Measurements from ENCODE around the gene MAP4K2.

The MAP4K2 gene

DNA sequence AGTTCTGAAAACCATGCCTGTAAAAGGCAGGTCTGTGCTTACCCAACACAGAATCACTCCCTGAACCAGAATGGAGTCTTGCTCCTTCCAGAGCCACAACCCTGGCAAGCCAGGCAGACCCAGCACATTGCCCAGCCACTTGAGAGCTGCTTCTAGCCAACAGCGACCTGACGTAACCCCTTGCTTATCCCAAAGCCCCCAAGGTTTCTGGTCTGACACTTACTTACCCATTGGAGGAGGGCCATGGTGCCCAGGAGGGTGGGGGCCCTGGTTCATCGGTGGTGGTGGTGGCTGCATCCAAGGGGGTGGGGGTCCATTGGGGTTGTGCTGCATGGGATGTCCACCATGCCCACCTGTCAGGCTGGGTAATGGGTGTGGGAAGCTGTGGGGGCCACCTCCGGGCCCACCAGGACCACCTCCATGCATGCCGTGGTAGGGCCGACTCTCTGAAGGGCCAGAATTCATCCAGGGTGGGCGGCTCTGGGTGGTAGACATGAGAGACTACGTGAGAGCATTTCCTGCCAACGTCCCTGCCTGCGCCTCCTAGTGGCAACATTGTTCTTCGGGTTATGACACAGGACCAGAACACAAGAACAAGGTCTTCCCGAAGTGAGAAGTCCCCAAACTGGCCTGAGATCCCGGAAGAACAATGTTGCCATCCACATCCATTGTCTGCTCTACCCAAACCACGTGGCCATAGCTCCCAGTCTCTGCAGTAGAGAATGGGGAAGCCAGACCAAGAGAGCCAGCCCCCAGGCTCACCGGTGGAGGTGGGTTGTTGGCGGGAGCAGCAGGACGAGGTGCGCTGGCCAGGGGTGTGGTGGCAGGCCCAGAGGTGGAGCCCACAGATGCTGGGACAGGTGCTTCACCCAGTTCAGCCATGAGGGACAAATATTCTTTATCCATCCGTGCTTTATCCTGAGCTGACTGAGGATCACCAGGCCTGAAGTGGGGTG is 35.4 kb downstream of the MAP4K2 start:
- DNase-seq: peak; percentile 70

DNA sequence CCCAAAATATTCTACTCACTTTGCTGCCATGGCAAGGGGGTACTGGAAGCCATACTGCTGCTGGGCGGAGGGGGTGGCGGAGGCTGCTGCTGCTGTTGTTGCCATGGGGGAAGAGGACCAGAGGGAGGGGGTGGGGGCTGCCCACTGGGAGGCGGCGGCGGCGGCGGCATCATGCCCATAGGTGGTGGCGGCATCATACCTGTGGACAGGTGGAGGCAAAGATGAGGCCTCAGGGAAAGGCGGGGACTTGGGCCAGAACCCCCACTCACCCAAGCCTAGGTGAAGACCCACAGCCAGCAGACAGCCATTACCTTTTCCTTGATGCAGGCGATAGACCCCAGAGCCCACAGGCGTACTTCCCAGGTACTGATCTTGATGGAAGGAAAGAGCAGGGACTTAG is 36.1 kb downstream of the MAP4K2 start:
- no peak for DNase-seq

DNA sequence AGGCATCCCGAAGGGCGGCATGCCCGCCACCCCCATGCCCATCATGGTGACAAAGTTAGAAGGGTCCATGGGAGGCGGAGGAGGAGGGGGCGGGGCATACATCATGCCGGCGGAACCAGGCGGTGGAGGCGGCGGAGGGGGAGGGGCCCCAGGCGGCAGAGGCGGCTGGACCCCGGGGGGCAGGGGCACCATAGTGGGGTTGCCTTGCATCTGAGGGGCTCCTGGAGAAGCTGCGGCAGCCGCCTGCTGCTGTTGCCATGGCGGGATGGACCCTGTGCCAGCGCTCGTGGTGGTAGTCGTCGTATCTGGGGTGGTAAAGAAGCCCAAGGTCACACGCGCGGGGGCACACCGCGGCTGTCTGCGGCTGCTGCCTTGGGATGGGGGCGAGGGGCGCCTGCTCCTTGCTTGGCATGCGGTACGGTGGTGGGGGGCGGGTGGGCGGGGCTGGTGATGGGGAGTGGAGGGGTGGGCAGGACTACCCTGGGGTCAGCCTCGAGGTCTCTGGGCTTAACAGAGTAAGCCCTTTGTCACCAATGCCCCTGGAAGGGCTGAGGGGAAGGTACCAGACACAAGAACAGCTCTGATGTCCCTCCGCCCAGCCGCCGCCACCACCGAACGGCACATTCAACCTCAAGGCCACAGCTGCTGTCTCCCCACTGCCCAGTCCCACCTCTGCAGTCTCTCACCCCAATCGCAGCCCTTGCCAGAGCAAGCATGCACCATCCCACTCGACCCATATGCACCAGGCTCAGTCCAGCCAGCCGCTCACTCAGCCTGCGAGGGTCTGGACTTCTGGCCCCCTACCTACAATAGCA is 37.0 kb downstream of the MAP4K2 start:
- DNase-seq: no peak

DNA sequence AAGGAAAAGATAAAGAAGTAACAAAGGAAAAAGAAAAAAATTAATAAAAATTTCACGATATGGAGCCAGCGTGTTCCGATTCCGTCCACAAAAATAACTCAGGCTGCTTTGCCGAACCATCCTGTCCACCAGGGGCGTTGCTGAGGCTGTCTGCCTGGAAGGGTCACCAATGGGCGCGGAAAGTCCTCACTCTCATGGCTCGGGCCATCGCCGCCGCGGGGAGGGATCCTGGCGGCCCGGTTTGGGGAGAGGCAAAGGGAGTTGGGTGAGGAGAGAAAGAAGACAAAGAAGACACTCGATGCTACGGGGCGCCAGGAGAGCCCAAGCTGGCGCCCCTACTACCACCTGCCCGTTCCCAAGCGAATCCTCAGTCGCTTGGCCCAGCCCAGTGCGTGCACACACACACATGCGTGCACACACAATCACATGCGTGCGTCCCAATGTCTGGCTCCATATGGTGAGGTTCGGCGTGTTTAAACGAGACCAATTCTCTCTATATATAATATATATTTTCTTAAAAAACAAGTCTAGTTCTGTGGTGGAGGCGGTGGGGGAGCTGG is 37.6 kb downstream of the MAP4K2 start:
- no peak for DNase-seq

DNA sequence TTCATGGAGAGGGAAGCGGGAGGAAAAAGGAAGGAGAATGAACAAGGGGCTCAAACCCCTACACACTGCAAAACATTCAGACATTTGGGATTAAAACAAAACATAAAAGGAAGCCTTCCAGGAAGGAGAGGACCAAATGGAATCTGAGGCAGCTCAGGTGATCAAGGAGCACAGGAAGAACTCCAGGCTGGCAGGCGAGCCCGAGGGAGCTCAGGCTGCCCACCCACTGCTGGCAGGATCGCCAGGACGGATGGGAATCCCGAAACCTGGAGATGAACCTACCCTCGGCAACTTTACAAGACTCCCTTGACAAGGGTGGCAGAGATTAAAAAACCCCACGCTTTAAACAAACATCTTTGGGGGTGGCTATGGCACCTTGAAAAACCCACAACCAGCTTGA is 38.3 kb downstream of the MAP4K2 start:
- no peak for DNase-seq

DNA sequence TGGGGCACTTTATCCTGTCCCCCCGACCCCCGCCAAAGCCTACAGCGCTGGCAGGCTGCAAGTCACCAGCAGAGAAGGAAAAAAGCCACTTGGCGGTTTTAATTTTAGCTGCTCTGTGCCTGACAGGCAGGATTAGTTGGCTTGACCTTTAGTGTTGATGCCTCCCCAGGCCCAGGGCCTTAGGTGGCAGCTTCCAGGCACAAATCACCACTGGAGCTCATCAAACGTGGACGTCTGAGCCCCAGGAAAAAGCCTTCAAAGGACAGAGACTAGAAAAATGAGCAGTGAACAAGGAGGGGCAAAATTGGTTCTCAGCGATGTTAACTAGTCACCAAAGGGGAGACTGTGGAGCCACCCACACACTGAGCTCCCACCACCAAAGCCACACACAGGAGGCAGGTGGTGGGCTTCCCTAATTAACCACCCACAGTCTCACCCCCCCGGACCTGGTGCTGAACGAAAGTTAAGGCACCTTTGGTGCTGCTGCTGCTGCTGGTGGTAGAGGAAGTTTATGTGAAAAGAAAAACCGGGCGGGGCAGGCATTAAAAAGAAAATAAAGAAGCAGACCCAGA is 38.9 kb downstream of the MAP4K2 start:
- no peak for DNase-seq

DNA sequence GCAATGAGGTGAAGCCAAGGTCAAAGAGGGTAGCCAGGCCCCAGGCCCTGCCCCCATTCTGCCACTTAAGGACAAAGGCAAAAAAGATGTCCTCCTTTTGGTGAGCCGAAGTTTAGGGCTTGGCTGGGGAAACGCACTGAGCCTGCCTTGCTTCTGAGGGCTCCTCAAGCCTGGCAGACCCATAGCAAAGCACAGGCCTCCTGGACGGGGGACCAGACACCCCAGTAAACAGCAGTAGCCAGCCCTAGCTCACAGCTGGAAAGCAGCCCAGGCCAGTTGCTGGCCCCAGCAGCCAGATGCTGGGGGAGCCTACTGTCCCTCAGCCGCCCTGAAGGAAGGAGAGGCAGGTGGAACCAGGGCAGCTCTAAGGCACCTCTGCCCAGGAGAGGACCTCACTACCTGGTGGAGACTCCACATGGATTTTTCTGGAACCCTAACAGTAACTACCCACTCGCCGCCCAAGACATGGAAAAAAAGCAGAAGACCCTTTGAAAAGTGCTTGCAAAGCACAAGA is 39.4 kb downstream of the MAP4K2 start:
- no peak for DNase-seq

DNA sequence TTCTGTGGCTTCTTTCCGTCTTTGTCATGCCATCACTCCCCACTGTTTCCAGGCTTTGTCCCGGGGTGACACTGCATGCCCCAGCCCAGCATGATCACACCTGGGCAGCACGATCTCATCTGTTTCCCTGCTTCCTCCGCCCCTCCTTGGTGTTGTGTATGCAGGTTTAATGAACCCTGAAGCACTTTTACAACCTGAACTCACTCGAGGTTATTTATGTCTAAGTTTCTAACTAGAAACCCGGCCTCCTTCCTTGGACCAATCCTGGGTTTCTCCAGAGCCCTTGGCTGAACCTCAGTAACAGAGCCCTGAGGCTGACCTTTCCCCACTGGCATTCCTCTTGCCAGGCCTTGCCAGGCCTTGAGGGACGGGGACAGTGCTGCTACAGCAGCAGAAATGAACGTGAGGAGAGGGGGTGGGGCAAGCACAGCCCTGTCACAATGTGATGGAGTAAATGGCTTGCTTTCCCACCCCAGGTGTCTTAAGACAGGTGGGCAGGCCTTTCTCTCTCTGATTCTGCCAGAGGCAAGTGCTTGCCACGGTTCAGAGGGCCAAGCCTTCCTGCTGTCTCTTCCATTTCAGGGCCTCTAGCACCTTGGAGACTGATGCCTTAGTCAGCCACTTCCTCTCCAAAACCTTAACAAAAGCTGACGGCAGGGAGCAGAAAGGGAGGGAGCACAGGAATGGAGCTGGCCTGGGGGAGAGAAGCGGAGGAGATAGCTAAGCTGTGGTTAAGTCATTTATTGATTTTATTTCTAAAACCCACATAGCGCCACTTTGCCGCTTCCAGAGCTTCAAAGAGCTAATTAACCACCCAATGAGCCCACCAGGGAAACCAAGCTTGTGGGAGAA is 40.1 kb downstream of the MAP4K2 start:
- DNase-seq: peak; percentile 68

DNA sequence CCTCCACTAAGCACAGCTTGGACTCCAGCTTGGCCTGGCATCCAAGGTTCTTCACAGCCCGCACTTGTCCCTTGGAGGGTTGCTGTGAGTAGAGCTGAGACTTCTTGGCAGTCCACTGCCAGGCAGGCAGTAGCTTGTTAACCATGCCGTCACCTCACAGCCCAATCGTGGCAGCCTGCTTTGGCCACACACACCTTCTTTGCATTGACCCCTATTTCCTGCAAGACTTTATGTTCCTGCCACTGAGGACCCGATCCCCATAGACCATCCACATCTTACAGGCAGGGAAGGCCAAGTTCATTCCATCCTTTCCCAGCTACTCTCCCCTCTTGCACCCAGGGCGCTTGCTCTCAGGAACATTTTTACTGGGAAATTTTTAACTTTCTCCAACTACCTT is 40.7 kb downstream of the MAP4K2 start:
- no peak for DNase-seq

DNA sequence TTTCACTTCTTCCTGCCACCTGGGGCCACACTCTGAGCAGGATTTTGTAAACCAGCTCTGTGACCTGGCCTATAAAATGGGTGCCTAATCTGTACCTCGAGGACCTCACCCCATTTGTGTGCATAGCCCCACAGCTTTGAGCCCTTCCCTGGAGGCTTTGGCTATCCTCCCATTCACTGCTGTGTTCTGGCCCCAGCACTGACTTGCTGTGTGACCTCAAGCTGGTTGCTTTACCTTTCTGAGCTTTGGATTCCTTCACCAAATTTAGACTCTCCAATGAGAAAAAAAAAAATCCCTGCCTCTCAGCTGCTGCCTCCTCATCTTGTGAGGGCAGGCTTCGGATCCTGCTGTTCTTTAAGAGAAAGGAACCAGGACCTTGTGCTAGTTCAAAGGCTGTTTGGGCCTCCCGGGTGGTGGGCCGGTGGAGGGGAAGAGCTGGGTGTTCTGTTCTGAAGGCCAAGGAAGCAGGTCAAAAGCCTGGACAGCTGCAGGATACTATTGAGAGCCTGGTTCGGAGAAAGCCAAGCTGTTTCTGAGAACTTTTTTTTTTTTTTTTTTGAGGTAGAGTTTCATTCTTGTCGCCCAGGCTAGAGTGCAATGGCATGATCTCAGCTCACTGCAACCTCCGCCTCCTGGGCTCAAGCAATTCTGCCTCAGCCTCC is 42.1 kb downstream of the MAP4K2 start:
- no peak for DNase-seq

DNA sequence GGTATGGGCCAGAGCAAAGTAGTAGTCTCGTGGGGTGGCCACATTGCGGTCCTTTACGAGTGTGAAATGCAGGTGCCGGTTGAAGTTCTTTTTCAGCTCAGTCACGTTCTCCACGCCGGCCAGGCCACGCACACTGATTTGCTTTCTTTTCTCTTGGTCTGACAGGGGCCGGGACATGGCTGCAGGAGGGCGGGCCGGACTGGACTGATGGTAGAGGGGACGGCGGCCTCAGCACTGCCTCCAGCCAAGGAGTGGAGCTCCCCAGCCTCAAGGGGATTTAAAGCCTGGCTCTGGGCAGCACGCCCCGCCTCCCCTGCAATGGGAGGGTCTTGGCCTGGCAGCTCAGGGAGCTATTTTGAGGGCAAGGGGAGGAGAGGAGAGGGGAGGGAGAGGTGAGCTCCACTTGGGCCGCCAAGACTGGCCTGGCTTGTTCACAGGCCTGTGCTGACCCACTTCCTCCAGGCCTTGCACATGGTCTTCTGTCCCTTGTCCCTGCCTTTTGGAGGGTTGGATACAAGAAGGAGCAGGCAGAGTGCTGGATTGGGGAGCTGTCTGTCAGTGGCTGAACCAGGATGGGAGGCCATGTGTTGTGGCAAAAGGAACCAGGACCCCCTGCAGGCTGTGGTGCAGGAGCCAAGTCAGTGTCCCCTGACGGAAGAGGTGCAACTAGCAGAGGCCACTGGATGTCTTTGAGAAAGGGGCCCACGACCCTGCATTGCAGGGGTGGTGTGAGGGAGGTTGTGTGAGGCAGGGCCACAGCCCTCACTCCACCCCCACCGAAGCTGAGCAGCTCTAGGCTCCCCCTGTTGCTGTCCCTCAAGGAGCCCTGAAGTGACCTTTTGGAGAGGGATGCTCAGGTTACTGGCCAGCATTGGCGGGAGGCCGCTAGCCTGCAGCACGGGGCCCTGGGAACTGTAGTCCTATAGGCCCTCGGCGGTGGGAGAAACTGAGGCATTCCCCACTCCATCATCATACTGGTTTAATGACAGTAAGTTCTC is 43.0 kb downstream of the MAP4K2 start, which contains the start of gene PYGM:
Gene PYGM, minus strand, starts transcription at position 253 of the 998 bp plus-strand sequence. Its CDS starts 76 bp downstream, at position 177.
- DNase-seq: no peak

DNA sequence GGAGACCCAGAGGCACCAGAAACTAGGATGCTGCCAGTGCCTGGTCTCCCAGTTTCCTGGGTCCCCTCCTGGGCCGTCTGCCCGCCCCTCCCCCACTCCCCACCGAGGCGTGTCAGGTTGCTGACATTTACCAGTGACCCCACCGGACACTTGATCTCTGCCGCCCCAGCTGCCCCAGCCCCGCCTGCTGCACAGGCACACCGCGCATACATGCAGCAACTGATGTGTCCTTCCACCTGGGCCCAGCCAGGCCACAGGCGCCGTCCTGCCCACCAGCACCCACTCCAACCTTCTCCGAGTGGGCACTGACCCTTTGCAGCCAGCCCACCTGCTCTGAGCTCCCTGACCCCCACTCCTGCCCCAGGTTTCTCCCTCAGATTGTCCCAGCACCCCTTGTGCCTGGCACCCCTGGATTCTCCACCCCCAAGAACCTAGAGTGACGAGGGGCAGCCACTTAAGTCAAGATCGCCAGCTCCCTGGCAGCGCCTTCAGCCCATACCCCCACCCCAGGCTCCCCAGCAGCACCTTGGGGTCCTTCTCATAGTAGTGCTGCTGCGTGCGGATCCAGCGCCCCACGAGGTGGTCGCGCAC is 43.8 kb downstream of the MAP4K2 start:
- no peak for DNase-seq

DNA sequence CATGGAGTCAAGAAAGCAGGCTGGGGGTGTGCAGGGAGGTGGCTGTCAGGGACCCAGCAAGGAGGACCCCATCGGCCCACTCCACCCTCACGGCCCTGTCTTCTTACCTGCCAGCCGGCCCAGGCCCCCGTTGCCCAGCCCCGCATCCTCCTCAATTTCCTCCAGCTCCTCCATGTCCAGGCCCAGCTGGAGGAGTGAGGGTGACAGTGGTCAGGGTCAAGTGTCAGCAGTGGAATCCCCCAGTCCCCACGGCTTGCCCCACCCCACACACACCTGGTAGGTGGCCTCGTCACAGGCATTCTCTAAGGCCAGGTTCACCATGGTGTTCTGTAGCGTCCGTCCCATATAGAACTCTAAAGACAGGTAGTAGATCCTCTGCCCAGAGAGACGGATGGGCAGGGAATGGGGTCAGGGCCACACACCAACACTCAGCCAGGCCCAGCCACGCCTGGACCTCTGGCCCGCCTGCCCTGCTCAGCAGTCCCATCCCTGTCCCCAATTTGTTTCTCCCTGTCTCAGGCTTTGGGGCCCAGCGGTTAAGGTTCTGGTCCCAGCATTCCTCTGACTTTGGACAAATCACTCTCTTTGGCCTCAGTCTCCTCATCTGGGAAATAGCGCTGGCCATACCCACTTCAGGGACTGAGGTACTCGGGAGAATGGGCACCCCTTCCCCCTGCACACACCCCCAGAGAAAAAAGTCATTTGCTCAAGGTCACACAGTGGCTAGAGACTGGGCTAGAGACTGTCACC is 44.5 kb downstream of the MAP4K2 start:
- no peak for DNase-seq

DNA sequence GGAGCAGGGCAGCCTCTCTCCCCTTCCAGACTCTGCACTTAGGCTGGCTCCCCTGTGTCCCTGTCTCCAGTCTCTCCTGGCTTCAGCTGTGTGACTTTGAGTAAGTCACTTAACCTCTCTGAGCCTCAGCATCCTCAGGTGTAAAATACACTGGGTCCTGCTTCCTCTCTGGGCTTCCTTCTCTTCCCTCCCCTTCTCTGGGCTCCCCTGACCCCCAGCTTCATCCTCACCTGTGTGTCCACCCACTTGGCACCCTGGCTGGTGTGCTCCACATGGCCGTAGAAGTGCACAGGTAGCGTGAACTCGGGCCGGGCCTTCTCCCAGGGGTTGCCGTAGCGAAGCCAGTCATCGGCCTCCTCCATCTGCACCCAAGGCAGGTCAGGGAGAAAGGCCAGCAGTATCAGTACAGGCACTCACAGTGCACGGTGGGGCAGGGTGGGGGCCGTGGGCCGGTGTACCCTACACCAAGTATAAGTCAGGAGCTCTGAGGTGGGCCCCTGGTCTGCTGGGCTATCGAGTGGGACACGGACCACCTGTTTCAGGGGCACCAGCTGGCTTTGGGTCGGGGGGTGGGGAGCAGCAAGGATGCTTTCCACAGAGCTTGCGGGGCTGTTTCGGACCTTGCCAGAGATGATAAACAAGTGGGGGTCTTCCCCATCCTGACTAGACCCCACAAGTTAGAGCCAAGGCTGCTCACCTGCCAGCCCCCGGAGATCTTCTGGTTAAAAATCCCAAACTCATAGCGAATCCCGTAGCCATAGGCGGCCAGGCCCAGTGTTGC is 45.3 kb downstream of the MAP4K2 start:
- DNase-seq: no peak

DNA sequence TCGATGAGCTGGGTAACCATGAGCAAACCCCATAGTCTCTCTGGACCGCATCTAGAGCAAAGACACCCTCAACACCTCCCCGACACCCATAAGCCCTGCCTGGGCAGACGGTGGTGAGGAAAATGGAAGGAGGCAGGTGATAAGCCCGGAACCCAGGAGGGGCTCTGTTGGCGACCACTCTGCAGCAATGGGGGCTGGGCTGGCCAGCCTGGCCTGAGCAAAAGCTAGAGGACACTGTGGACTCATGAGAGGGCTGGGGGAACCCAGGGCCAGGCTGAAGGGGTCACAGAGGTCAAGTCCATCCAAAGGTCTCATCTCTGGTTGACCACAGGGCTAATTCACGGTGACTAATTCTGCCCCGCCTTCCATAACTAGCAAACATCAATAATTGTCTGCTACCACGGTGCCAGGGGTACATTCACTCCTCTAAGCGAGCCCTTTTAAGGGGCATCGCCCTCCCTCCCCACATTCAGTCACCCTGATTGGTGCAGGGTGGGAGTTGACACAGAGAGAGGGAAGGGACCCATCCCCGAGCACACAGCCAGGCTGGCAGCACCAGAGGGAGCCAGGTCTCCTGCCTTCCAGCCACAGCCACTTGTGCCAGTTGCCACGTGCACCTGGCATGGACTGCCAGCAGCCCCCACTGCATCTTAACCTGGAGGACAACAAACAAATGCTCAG is 47.2 kb downstream of the MAP4K2 start:
- no peak for DNase-seq

DNA sequence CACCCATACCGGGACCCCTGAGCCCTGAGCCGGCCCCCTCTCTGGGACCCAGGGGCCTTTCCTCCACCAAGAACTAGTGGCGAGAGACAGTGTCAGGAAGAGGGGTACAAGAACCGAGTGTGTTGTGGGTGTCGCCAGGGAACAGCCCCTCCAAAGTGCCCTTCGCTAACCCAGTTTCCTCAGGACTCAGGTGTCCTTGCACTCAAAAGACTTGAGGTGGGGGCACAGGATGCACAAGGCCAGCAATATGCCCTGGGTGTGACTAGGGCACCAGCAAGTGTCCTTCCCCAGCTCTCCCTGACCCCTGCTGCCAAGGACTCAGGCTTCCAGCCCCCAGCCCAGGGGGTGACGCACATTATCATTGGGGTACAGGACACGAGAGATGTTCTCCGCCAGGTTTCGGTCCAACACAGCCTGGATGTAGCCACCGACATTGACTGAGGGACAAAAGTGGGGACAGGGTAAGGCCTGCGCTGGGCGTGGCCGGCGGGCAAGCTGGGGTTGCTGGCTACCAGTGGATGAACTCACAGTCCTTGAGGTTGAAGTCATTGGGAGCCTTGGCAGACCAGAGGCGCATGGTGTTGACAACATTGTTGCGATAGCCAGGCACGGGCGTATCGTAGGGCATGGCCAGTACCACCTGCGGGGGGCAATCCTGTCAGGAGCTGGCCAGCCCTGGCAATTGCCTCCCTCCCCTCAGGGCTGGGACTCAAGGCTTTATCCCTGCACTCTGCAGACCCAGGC is 47.9 kb downstream of the MAP4K2 start:
- no peak for DNase-seq

Data from fibroblast of skin of back (primary cell).